IPS-NIHi11 (cell line): ENCODE results near the gene LRFN2.

Experiments used
- DNase-seq: peaks from one replicate; pipeline ENCODE4 v3.0.0; 2012; ENCODE audit warnings: mixed read lengths, low spot score

Gene LRFN2

GRCh38 chr6:40586369-40587201 is 579 bp downstream of the LRFN2 start:
- no peak for DNase-seq

GRCh38 chr6:40585651-40586269 is 1.4 kb downstream of the LRFN2 start:
- DNase-seq, result peak; percentile 65

DNA sequence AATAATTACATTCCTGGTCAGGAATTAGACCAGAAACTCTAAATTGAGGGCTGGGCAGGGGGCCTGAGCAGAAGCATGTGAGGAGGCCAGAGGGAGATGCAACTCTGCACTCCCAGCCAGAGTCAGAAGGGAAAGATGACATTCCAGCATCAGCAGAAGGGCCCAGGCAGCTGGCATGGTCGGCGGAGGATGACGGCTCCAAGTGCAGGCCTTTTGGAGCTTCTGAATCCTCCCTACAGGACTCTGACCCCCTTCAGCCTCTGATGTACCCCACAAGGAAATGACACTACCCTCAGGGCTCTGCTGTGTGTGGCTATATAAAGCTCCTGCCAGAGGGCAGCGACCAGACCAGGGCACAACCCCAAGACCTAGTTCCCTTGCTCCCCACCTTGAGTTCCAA is 1.9 kb downstream of the LRFN2 start:
- no peak for DNase-seq

DNA sequence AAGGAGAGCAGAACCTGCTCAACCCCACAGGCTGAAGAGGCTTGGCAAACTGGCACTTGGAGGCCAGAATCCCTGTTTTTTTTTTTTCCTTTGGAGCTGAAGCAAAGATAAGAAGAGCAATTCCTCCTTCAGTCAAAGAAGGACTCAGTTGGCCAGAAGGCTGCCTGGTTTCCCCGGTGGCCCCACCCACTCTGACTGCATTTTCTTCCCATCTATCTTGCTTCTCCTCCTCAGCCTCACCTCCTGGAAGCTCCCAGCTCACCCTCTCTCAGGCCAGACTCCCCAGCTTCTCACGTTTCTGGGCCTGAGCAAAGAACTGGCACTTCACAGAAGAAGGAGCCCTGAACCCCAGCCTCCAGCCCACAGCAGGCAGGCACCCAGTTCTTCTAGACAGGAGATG is 2.4 kb downstream of the LRFN2 start:
- no peak for DNase-seq

- no peak for DNase-seq
Measured at GRCh38 chr6:40583709-40584108, 3.5 kb downstream of the LRFN2 start.

DNA sequence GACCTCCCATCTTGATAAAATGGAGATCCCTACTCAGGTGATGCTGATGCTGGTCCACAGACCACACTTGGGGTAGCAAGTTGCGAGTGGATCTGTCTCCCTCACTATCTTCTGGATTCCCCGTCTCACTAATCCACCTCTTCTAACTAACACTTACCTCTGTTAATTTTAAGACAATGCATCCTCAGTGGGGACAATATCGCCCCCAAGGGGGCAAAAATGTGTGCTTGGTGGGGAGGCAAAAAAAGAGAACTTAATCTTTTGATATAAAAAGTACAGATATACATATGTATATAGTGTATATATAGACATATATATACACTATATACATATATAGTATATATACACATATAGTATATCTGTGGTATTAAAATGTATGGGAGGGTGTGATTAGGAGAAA is 4.3 kb downstream of the LRFN2 start:
- no peak for DNase-seq

GRCh38 chr6:40579101-40579500 is 8.1 kb downstream of the LRFN2 start:
- DNase-seq, result no peak

- no peak for DNase-seq
Measured at GRCh38 chr6:40577672-40578071, 9.5 kb downstream of the LRFN2 start.

GRCh38 chr6:40573221-40573620 is 13.9 kb downstream of the LRFN2 start:
- DNase-seq, result no peak

- no peak for DNase-seq
Measured at GRCh38 chr6:40569162-40569910, 17.8 kb downstream of the LRFN2 start.

DNA sequence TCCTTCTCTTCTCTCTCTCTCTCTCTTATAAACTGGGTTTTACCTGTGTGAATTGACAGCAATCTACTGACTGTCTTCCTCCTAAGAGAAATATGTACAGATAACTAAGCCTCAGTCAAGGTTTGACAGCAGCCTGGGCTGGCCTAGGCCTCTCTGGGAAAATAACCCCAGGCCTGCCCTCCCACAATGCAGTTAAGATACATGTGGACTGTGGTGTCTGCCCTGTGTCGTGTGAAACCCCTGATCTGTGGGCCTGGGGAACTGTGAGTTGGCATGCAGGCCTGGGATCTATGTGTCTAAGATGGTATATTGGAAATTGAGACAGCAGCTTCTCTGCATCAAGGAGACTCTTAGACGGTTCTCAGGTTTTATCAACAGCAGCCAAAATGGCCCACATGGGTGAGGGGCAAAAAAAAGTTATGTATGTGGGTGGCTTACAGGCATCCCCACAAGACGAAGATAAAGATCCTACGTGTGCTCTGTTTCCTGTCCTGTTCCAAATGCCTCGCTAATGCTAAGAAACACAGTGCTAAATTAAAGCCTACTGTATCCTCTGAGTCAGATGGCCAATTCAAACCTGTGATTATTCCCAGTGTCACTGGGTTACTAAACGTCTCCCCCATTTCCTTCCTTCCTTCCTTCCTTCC is 19.0 kb downstream of the LRFN2 start:
- no peak for DNase-seq

DNA sequence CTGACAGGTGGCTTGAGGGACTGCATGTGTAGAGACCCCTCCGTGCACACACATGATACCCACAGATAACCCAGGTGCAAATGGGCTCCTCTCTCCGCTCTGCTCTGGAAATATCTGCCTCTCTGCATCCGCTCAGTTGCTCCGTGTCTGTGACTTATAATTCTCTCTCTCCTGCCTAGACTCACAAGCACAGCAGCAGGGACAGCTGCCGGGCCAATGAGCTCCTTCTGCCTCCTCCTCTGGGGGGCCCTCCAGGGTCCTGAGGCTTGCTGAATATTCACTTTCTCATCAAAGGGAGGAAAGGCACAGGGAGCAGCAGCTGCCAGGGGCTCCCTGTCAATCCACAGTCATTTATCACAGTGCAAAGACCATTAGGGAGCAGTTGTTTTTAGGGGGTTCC is 24.1 kb downstream of the LRFN2 start:
- peak; percentile 71 for DNase-seq

DNA sequence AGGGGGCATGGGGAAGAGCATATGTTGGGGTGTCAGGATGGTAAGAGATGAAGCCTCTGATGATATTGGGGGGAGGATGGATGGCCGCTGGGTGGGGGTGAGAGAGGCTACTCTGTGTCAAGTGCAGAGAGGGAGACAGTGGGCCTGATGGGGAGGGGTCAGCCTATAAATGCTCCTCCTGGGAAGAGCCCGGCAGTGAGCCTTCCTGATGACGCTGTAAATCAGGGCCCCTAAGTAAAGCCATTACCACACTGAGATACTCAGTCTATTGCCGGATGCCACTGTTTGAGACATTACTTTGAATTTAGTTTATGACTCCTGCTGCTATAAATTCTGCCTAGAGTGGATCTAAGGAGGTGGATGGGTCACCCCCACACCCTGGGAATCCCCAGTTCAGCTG is 28.1 kb downstream of the LRFN2 start:
- DNase-seq, result no peak

- DNase-seq, result no peak
Measured at GRCh38 chr6:40558102-40558501, 29.1 kb downstream of the LRFN2 start.

GRCh38 chr6:40556881-40557280 is 30.3 kb downstream of the LRFN2 start:
- no peak for DNase-seq

DNA sequence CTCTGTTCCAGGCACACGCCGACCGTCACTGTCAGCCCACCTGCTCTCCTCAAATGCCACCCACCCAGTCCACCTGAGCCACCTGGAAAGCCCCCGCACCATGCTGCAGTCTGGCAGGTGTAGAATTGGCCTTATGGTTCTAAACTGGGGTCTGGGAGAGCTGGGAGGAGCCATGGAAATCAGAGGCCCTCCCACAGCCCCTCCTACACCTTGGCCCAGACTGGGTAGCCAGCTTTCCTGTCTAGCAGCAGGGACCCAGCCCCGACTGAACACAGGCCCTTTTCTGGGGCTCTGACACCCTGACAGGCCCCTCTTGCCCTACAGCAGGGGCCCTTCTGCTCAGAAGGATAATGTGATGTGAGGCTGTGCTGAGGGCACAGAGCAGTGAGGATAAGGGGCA is 31.1 kb downstream of the LRFN2 start:
- DNase-seq, result peak; percentile 30

- no peak for DNase-seq
Measured at GRCh38 chr6:40555092-40555491, 32.1 kb downstream of the LRFN2 start.

DNA sequence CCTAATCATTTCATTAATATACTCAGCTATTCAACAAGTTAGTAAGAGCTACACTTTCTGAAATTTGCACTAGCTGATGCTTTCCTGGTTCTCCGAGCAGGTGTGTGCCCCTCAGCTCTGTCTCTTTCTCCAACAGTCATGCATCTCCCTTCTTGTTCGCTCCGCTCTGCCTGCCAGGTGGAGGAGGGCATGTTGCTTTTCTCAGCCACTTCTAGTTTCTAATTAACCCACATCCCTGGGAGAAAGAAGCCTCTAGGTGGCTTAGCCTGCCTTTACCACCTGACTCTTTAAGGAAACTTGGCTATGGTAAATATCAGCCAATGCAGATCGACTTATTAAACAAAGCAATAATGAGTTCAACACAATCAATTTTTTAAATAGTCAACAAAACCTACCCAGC is 34.2 kb downstream of the LRFN2 start:
- DNase-seq, result no peak

DNA sequence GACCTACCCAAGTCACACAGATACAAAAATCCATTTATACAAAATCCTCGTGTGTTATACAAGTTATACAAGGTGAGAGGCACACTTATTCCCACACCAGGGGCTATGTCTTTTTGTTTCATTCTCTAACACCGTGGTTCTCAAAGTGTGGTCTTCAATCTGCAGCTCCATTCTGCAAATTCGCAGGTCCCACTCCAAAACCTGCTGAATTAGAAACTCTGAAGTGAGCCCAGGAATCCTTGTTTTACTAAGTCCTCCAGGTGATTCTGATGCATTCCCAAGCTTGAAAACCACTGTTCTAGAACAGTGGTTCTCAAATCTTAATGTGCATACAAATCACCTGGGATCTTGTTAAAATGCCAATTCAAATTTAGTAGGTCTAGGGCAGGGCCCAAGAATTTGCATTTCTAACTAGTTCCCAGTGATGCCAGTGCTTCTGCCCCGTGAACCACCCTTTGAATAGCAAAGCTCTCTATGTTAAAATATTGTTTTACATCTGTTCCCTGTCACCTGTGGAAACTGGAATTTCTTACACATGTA is 35.1 kb downstream of the LRFN2 start:
- no peak for DNase-seq

DNA sequence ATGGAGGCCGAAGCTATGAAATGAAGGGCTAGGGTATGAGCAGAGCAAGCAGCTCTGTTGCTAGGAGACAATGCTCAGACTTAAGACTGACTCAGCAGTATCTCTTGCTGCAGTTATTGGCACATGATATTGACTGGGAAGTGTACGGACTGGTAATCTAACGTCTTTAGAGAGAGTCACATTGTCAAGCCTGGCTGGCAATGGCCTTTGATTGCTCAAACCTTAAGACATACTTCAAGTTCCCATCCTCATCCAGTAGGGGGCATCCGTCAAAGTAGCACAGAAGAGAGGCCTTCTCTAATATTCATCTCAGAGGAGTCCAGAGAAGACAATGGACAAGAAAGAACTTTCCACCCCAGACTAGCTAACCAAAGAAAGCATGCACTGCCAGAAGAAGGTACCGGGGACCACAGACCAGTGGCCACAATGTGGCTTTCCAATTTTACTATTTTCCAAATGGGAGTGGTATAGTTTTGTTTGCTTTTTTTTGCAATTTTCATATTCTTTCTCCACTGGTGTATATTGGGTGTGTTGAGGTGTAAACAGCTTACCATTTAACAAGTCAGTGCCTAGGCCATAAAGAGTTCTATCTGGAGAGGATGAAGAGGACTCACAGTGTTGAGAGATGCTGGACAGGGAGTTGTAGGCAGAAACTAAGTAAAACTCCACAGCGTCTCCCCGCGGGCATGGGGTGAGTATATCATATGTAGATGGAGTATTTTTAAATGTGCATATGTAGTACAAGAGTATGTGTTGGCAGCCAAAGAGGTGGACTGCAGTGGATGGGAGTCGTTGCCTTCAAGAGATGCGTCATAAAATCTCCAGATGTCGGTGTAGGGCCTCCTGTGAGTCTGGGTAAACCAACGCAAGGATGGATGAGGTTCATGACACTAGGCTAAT is 36.7 kb downstream of the LRFN2 start:
- DNase-seq, result peak; percentile 48

DNA sequence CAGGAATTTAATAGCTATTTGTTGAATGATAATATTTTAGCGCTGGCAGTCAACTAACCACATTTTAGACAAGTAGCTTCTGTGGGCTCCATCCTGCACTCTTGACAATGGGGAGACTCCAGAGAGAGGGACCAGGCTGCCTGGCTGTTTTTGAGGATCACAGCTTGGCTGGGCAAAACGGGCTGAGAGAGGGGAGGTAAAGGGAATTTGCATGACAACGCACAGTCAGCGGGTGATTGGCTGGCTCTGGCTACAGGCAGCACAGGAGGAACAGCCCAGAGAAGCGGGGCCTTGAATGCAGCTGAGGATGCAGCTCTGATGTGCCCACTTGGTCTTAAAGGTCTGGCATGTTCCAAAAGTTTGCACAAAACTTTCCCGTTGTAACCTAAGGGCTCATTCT is 41.2 kb downstream of the LRFN2 start:
- DNase-seq, result peak; percentile 75
